SK-N-SH treated with all-trans-retinoic acid at 6 μM for 48 hours (cell line): ENCODE measurements around the gene PREP.

ENCODE experiments used
- ATAC-seq: fragments of 200-7000 bp; cut with Tn5 transposase; 3 replicates; pipeline ENCODE4 v1.9.1; 2020; ENCODE audit warnings: mild to moderate bottlenecking, moderate library complexity
- ARNTL ChIP-seq: fragments of 450-650 bp; formaldehyde crosslinking; IDR thresholded peaks from 2 replicates; pipeline ENCODE4 v1.5.0; 2020; ENCODE audit warnings: low read depth, mild to moderate bottlenecking, moderate library complexity, borderline replicate concordance
- BACH2 ChIP-seq: fragments of 250-450 bp; sonication (Bioruptor Pico); IDR thresholded peaks from 2 replicates; pipeline ENCODE4 v1.9.0; 2021; ENCODE audit warnings: mild to moderate bottlenecking, borderline replicate concordance
- CREB5 ChIP-seq: fragments of 250-450 bp; sonication (Bioruptor Pico); IDR thresholded peaks from 2 replicates; pipeline ENCODE4 v1.5.1; 2020; ENCODE audit warnings: low read depth, mild to moderate bottlenecking, moderate library complexity
- CSDC2 ChIP-seq: fragments of 250-450 bp; sonication (Bioruptor Pico); IDR thresholded peaks from 2 replicates; pipeline ENCODE4 v1.5.0; 2020; ENCODE audit warnings: mild to moderate bottlenecking, moderate library complexity
- CSRNP3 ChIP-seq: fragments of 250-450 bp; sonication (Bioruptor Pico); IDR thresholded peaks from 2 replicates; pipeline ENCODE4 v1.5.1; 2021; ENCODE audit warnings: mild to moderate bottlenecking, moderate library complexity
- ESRRG ChIP-seq: fragments of 250-450 bp; sonication (Bioruptor Pico); IDR thresholded peaks from 2 replicates; pipeline ENCODE4 v1.6.1; 2021; ENCODE audit warnings: mild to moderate bottlenecking
- ISL1 ChIP-seq: fragments of 250-450 bp; sonication (Bioruptor Pico); IDR thresholded peaks from 2 replicates; pipeline ENCODE4 v2.1.2; 2022; ENCODE audit warnings: mild to moderate bottlenecking, moderate library complexity
- OSR1 ChIP-seq: fragments of 250-450 bp; sonication (Bioruptor Pico); IDR thresholded peaks from 2 replicates; pipeline ENCODE4 v1.8.0; 2022; ENCODE audit warnings: moderate library complexity, mild to moderate bottlenecking, inconsistent platforms
- PATZ1 ChIP-seq: fragments of 250-450 bp; sonication (Bioruptor Pico); IDR thresholded peaks from 2 replicates; pipeline ENCODE4 v1.8.0; 2020; ENCODE audit warnings: mild to moderate bottlenecking, moderate library complexity, borderline replicate concordance
- POU6F1 ChIP-seq: fragments of 250-450 bp; sonication (Bioruptor Pico); IDR thresholded peaks from 2 replicates; pipeline ENCODE4 v1.8.0; 2021; ENCODE audit warnings: low read depth, mild to moderate bottlenecking, moderate library complexity, borderline replicate concordance
- RARB ChIP-seq: fragments of 250-450 bp; sonication (Bioruptor Pico); IDR thresholded peaks from 2 replicates; pipeline ENCODE4 v1.8.0; 2021; ENCODE audit warnings: mild to moderate bottlenecking, moderate library complexity
- SNAI2 ChIP-seq: fragments of 250-450 bp; sonication (Bioruptor Pico); IDR thresholded peaks from 2 replicates; pipeline ENCODE4 v1.5.0; 2020; ENCODE audit warnings: mild to moderate bottlenecking, moderate library complexity
- TCF4 ChIP-seq: fragments of 250-450 bp; sonication (Bioruptor Pico); IDR thresholded peaks from 2 replicates; pipeline ENCODE4 v1.8.0; 2021; ENCODE audit warnings: mild to moderate bottlenecking, moderate library complexity, borderline replicate concordance
- TOX ChIP-seq: fragments of 250-450 bp; sonication (Bioruptor Pico); IDR thresholded peaks from 2 replicates; pipeline ENCODE4 v1.8.0; 2021; ENCODE audit warnings: mild to moderate bottlenecking, moderate library complexity, borderline replicate concordance
- TSHZ2 ChIP-seq: fragments of 250-450 bp; sonication (Bioruptor Pico); IDR thresholded peaks from 2 replicates; pipeline ENCODE4 v1.5.0; 2020; ENCODE audit warnings: mild to moderate bottlenecking, moderate library complexity
- ZFP3 ChIP-seq: fragments of 250-450 bp; sonication (Bioruptor Pico); IDR thresholded peaks from 2 replicates; pipeline ENCODE4 v1.5.0; 2020; ENCODE audit warnings: mild to moderate bottlenecking, moderate library complexity
- ZFP30 ChIP-seq: fragments of 450-650 bp; formaldehyde crosslinking; IDR thresholded peaks from 2 replicates; pipeline ENCODE4 v1.5.0; 2022; ENCODE audit warnings: mild to moderate bottlenecking, moderate library complexity
- ZNF565 ChIP-seq: fragments of 450-650 bp; formaldehyde crosslinking; conservative IDR thresholded peaks from 2 replicates; pipeline ENCODE4 v1.5.0; 2020; ENCODE audit warnings: low read depth, mild to moderate bottlenecking, moderate library complexity
- ZNF70 ChIP-seq: fragments of 450-650 bp; formaldehyde crosslinking; IDR thresholded peaks from 2 replicates; pipeline ENCODE4 v1.5.0; 2020; ENCODE audit warnings: mild to moderate bottlenecking, moderate library complexity
- ZNF8 ChIP-seq: fragments of 450-650 bp; formaldehyde crosslinking; IDR thresholded peaks from 2 replicates; pipeline ENCODE4 v1.5.0; 2020; ENCODE audit warnings: mild to moderate bottlenecking, moderate library complexity

The PREP gene

GRCh38 chr6:105374010-105374420 lies 28.9 kb downstream of the PREP start:
- peak; percentile 67 for ATAC-seq
- TF ChIP-seq ZNF70 (CRISPR knock-in tag), result no peak
- no peak for TF ChIP-seq BACH2 (CRISPR knock-in tag)
- no peak for TF ChIP-seq ZNF565 (CRISPR knock-in tag)
- no peak for TF ChIP-seq ZFP30 (CRISPR knock-in tag)
- TF ChIP-seq ISL1 (CRISPR knock-in tag), result peak; percentile 51
- TF ChIP-seq CSDC2 (CRISPR knock-in tag), result no peak
- TF ChIP-seq CREB5 (CRISPR knock-in tag), result peak; percentile 40; the same call in 1 of the 2 replicates
- TF ChIP-seq TSHZ2 (CRISPR knock-in tag), result no peak
- TF ChIP-seq ZFP3 (CRISPR knock-in tag), result no peak

- ATAC-seq, result no peak
- TF ChIP-seq RARB (no peak), ARNTL (CRISPR knock-in tag) (no peak), CSDC2 (CRISPR knock-in tag) (no peak), POU6F1 (CRISPR knock-in tag) (no peak), TOX (no peak), PATZ1 (CRISPR knock-in tag) (no peak), ZFP3 (CRISPR knock-in tag) (no peak), TSHZ2 (CRISPR knock-in tag) (no peak), SNAI2 (CRISPR knock-in tag) (no peak), OSR1 (no peak), ZFP30 (CRISPR knock-in tag) (no peak), ZNF70 (CRISPR knock-in tag) (no peak), TCF4 (no peak), ZNF565 (CRISPR knock-in tag) (no peak)
- TF ChIP-seq, all 23 proteins: peak for 0
These were observed 29.4 kb downstream of the PREP start for GRCh38 chr6:105373481-105373880.

GRCh38 chr6:105372849-105373182 lies 30.1 kb downstream of the PREP start:
- no peak for ATAC-seq
- TF ChIP-seq ZNF8 (CRISPR knock-in tag), result no peak
- TF ChIP-seq ZFP30 (CRISPR knock-in tag), result no peak
- TF ChIP-seq TSHZ2 (CRISPR knock-in tag), result no peak
- TF ChIP-seq ARNTL (CRISPR knock-in tag), result no peak
- TF ChIP-seq OSR1, result no peak
- no peak for TF ChIP-seq TOX
- TF ChIP-seq CSRNP3 (CRISPR knock-in tag), result no peak
- TF ChIP-seq POU6F1 (CRISPR knock-in tag), result no peak
- TF ChIP-seq ESRRG (CRISPR knock-in tag), result no peak
- TF ChIP-seq BACH2 (CRISPR knock-in tag), result no peak
- TF ChIP-seq ZNF565 (CRISPR knock-in tag), result no peak
